NAMALWA (cell line): Measurements from ENCODE around the gene AZU1.
A peak's percentile ranks its signal among the peaks of the same experiment; 100 is the strongest.
"Not testable (repeated sequence)": the region's sequence is repeated elsewhere in the genome, so short reads cannot be mapped to it uniquely, and the experiment has no call there.

Experiments used
- DNase-seq: peaks from one replicate; pipeline ENCODE4 v3.0.0-alpha.2; 2015; ENCODE audit warnings: low spot score

AZU1 gene

DNA sequence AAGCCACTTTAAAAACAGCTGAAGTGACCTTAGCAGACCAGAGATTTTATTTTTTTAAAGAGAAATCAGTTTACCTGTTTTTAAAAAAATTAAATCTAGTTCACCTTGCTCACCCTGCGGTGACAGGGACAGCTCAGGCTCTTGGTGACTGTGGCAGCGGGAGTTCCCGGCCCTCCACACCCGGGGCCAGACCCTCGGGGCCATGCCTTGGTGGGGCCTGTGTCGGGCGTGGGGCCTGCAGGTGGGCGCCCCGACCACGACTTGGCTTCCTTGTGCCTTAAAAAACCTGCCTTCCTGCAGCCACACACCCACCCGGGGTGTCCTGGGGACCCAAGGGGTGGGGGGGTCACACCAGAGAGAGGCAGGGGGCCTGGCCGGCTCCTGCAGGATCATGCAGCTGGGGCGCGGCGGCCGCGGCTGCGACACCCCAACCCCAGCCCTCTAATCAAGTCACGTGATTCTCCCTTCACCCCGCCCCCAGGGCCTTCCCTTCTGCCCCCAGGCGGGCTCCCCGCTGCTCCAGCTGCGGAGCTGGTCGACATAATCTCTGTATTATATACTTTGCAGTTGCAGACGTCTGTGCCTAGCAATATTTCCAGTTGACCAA lies 16.7 kb upstream of the AZU1 start:
- no peak for DNase-seq

DNA sequence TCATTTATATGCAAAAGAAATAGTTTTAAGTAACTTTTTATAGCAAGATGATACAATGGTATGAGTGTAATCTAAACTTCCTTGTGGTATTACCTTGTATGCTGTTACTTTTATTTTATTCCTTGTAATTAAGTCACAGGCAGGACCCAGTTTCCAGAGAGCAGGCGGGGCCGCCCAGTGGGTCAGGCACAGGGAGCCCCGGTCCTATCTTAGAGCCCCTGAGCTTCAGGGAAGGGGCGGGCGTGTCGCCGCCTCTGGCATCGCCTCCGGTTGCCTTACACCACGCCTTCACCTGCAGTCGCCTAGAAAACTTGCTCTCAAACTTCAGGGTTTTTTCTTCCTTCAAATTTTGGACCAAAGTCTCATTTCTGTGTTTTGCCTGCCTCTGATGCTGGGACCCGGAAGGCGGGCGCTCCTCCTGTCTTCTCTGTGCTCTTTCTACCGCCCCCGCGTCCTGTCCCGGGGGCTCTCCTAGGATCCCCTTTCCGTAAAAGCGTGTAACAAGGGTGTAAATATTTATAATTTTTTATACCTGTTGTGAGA lies 16.1 kb upstream of the AZU1 start:
- DNase-seq, result peak; percentile 30

DNA sequence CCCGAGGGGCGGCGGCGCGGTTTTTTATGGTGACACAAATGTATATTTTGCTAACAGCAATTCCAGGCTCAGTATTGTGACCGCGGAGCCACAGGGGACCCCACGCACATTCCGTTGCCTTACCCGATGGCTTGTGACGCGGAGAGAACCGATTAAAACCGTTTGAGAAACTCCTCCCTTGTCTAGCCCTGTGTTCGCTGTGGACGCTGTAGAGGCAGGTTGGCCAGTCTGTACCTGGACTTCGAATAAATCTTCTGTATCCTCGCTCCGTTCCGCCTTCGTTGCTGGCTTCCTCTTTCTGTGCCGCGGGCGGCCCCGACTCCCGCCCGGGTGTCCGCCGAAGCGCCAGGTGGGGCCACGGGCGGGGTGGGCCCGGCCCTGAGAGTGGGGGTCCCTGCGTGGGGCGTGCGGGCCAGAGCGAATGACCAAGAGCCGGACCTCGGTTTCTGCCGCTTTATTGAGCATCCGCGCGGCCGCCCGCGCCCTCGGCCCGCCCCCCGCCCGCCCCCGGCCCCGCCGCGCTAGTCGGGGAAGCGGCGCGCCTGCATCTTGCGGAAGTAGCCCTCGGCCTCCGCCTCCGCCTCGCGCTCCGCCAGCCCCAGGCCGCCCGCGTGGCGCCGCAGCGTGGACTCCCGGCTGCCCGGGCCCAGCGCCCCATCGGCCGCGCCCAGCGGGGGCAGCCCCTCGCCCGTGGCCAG lies 15.4 kb upstream of the AZU1 start:
- DNase-seq, result no peak

DNA sequence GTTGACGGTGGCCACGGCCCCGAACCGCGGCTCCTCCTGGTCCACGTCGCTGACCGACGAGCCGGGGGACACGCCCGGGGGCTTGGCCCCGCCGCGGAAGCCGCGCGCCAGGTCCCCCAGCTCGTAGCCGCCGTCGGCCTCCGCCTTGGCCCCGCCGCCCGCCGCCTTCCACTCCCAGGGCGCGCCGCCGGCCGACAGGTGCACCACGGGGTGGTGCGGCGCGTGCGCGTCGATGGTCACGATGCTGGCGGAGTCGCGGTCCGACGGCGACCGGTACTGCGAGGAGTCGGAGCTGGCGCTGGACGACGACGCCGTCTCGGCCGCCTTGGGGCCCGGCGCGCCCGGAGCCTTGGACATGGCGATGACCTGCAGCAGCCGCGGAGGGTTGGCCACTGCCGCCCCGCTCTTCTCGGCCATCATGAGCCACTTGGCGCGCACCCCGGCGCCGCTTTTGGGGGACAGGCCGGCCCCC lies 14.9 kb upstream of the AZU1 start:
- no peak for DNase-seq

DNA sequence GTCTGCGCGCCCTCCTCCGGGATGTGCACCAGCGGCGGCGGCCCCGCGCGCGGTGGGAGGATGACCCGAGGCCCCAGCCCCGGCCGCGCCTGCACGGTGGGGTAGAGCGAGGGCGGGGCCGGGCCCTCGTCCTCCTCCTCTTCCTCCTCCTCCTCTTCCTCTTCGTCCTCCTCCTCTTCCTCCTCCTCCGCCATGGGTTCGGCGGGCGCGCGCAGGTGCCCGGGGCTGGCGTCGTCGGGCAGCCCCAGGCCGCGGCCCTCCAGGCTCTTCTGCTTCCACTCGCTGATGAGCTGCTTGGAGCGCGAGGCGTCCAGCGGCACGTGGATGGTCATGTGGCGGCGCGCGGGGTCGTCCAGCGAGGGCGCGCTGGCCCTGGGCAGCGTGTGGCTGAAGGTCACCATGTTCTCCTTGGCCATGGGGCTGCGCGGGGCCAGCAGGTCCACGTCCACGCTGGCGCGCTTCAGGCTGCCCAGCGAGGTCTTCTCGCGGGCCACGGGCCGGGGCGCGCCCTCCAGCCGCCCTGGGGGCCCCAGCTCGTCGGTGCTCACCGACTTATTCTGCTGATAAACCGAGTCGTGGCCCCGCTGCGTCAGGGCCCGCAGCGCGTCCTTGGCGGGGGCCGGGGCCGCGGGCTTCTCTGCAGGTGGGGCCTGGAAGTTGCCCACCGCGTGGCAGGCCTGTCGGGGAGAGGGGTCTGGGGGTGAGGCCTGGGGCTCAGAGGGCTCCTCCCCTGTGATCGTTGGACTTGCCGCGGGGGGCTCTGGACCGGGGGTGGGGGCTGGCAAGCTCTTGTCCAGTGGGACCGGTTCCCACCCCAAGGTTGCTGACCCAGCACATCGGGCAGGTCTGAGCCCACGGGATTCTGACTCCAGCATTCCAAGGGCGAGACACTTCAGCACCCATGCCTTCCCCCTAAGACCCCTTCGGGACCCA lies 14.2 kb upstream of the AZU1 start:
- DNase-seq, result no peak

DNA sequence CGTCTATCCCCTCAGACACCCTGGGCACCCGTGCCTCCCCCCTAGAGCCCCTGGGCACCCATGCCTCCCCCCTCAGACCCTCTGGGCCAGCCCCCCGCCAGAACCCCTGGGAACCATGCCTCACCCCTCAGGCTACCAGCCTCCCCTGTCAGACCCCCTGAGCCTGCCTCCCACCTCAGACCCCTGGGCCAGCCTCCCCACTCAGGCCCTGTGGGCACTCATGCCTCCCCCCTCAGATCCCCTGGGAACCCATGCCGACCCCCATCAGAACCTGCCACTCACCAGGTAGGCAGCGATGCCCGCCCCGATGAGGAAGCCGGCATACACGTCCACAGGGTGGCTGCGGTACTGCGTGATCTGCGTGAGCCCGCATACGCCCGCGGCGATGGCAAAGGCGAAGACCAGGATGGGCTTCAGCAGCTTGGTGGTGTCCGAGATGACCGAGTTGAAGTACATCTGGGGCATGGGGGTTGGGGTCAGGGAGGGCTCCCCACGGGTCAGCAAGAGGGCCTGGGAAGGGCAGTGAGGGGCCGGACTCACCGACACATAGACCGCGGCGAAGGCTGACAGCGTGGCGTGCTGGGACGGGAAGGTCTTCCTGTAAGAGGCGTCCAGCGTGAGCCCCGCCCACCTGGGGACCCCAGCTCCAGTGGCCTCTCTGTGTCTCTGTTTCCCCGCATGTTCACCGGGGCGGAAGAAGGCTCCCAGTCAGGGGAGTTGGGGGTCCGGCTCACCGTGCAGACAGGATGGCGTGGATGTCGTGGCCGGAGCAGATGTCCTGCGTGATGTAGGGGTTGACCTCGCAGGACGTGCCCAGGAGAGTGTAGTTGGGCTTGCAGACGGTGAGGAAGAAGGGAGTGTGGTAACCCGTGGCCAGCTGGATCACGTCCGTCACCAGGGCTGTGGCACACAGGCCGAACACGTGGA lies 13.2 kb upstream of the AZU1 start:
- DNase-seq, result no peak

DNA sequence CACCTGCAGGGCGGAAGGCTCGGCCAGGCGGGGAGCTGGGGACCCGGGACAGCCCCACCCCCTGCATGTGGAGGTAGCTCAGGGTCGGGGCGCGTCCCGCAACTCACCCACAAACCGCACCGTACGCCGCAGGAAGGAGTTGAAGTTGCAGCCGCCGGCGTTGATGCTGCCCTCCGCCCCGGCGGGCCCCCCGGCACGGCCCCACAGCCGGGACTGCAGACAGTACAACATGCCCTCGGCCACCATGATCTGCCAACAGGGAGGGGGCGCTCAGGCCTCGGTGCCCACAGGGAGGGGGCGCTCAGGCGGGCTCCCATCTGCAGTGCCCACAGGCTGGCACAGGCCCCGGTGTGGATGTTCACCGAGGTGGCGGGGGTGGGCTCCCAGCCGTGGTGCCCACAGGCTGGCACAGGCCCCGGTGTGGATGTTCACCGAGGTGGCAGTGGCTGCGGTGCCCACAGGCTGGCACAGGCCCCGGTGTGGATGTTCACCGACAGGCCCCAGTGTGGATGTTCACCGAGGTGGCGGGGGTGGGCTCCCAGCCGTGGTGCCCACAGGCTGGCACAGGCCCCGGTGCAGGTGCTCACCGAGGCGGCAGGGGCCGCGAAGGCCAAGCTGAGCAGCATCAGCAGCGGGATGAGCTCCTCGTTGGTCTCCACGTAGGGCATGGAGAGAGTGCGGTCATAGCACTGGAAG lies 12.4 kb upstream of the AZU1 start:
- DNase-seq, result no peak

DNA sequence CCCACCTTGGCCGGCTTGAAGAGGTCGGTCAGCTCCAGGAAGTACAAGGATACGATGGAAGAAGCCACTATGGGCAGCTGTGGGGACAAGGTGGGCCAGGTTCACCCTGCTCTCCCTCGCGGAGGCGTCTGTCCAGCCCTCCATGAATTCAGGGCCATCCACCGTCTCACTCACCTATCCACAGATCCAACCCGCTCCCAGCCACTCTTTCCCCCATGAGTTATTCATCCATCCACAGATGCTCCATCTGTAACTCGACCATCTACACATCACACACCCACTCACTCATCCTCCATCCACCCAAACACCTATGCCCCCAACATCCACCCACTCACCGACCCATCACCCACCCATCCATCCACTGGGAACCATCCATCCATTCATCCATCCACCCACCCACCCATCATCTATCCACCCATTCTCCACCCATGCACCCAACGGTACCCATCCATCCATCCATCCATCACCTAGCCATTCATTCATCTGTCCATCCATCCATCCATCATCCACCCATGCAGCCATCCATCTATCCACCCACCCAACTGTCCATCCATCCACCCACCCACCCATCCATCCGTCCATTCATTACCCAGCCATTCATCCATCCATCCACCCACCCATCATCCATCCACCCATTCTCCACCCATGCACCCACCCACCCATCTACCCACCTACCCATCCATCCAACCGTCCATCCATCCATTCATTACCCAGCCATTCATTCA lies 11.7 kb upstream of the AZU1 start:
- peak; percentile 27 for DNase-seq

DNA sequence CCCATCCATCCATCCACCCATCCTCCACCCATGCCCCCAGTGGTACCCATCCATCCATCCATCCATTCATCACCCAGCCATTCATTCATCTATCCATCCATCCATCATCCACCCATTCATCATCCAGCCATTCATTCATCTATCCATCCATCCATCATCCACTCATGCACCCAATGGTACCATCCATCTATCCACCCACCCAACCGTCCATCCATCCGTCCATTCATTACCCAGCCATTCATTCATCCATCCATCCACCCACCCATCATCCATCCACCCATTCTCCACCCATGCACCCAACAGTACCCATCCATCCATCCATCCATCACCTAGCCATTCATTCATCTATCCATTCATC lies 11.2 kb upstream of the AZU1 start:
- DNase-seq, result no peak

DNA sequence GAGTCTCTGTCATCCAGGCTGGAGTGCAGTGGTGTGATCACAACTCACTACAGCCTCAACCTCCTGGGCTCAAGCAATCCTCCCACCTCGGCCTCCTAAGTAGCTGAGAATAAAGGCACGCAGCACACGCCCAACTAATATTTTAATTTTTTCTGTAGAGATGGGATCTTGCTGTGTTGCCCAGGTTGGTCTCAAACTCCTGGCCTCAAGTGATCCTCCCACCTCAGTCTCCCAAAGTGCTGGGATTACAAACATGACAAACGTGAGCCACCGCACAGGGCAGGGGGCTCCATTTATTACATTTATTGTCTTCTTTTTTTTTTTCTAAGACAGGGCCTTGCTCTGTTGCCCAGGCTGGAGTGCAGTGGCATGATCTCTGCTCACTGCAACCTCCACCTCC lies 7.4 kb upstream of the AZU1 start:
- not testable (repeated sequence) for DNase-seq

DNA sequence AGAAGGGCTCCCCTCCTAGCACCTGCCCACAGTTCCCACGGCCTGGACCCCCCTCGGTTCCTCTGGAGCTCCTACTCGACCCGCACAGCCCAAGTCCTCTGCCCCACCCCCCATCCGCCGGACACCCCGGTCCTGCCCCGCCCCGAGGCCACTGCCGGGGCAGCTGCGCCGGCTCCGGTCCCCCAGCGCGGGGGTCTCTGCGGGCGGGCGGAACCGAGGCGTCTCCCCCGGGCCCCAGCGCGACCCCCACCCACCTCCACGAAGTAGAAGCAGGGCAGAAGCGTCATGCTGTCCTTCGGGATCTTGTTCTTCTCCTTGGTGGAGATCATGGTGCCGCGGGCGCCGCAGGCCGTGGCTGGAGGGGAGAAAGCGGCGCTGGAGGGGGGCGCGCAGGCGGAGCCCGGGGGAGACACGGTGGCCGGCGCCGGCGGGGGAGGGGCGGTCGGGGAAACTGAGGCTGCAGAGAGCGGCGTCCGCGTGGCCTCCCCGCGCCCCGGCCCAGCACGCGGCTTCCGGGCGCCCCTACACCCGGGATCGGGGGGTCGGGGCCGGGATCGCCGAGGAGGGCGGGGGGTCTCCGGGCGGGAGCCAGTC lies 6.3 kb upstream of the AZU1 start:
- DNase-seq, result peak; percentile 2

DNA sequence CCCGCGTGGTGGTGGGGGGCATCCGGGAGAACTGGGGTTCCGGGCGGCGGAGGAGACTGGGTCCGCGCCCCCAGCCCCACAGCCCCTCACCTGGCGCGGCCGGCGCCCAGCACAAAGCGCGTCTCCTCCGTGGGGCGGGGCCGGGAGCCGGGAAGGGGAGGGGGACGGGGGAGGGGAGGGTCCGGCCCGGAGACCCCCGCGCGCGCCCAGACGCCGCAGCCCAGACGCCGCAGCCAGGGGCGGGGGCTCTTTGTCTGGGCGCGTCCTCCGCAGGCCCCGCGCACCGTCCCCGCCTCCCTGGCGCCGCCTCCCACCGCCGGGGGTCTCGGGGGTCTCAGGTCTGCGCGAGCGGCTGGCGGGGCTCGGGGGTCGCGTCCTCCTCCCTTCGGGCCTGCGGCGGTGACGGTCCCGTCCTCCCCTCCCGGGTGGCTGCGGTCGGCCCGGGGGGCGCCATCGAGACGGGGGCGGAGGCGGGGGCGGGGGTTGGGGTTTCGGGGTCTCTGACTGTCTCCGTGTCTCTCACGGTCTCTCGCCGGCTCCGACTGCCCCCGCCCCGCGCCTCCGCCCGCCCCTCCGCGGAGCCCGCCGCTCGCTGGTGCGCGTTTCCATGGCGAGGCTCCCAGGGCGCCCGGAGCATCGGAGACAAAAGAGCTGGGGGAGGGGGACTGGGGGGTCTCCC lies 5.7 kb upstream of the AZU1 start, which contains the start of gene PLPPR3:
Gene PLPPR3, minus strand, starts transcription at position 131 of the 679 bp plus-strand sequence. CDS start 396 bp downstream, outside the sequence.
- no peak for DNase-seq

DNA sequence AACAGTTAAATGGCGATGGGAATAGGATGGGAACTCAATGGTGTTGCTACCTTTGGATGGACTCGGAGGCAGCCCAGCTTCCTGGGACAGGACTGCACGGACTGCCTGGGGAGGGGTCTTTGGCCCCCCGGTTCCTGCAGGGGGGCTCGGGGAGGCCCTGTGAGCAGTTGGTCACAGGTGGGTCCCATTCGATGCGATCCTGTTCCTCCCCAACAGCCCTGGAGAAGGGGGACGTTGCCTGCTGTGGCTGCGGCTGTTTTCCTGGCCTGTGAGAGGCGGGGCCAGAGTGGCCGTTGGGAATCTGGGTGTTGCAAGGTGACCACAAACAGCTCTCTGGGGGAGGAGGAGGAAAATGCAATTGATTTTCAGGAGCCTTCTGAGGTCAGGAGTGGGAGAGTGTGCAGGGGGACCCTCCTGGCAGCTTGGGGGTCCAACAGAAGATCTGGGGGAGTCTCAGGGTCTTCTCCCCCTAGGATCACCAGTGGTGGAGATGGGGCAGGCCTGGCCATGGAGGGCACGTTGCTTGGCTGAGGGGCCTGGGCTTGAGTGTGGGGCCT lies 4.0 kb upstream of the AZU1 start:
- peak; percentile 4 for DNase-seq

DNA sequence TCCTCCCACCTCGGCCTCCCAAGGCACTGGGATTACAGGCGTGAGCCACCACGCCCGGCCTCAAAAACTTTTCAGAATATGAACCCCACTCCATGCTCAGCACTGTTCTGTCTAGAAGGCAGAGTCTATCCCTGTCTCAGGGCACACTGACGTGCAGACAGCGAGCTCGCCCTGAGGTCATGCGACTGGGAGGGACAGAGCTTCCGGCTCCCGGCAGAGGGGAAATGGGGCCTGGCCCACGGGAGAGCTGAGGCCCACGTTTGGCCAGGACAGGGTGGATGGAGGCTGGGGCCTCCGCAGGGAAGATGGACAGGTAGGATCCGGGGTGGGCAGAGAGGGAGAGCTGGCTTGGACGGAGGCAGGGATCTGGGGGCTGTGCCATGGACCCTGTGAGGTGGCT lies 2.8 kb upstream of the AZU1 start:
- DNase-seq, result peak; percentile 4

DNA sequence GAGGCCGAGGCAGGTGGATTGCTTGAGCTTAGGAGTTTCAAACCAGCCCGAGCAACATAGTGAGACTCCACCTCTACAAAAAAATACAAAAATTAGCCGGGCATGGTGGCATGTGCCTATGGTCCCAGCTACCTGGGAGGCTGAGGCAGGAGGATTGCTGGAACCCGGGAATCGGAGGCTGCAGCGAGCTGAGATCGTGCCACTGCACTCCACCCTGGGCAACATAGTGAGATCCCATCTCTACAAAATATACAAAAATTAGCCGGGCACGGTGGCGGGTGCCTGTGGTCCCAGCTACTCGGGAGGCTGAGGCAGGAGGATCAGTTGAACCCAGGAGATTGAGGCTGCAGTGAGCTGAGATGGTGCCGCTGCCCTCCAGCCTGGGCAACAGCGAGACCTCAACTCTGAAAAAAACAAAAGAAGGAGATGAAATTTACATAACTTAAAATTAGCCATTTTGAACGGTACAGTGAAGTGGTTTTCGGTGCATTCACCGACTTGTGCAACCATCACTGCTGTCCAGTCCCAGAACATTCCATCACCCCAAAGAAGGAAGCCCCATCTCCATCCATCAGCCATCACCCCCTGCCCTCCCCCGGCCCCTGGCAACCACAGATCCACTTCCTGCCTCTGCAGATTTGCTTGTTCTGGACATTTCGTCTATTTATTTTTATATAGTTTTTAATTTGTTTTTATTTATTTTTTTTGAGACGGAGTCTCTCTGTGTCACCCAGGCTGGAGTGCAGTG lies 1.6 kb upstream of the AZU1 start:
- DNase-seq, result no peak

DNA sequence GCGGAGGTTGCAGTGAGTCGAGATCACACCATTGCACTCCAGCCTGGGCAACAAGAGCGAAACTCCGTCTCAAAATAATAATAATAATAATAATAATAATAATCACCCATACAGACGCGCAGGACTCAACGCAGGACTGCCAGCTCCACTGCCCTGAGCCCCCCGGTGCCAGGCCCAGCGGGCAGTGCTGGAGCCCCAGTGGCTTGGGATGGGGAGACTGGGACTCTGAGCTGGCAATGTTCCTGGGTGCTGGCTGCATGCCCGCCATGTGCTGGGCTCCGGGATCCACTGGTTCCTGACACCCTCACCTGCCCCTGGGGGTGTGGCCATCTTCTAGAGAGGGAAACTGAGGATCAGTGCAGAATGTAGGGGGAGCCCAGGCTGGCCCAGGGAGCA lies 325 bp upstream of the AZU1 start:
- no peak for DNase-seq

DNA sequence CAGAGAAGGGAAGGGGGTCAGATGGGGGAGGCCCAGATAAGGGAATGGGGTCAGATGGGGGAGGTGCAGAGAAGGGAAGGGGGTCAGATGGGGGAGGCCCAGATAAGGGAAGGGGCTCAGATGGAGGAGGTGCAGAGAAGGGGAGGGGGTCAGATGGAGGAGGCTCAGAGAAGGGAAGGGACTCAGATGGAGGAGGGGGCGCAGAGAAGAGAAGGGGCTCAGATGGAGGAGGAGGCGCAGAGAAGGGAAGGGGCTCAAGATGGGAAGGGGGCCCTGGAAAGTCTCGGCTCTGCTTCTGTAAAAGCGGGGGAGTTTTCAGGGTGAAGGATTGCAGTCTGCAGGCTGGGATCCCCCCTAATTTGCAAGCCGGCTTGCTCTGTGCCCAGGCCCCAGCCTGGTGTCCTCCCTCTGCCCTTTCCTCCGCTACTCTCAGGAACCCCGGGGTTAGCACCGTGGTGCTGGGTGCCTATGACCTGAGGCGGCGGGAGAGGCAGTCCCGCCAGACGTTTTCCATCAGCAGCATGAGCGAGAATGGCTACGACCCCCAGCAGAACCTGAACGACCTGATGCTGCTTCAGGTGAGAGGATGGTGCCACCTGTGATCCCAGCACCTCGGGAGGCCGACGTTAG lies 1.6 kb downstream of the AZU1 start:
- no peak for DNase-seq
